ENCODE measurements around the gene CCND2.

Gene CCND2

DNA sequence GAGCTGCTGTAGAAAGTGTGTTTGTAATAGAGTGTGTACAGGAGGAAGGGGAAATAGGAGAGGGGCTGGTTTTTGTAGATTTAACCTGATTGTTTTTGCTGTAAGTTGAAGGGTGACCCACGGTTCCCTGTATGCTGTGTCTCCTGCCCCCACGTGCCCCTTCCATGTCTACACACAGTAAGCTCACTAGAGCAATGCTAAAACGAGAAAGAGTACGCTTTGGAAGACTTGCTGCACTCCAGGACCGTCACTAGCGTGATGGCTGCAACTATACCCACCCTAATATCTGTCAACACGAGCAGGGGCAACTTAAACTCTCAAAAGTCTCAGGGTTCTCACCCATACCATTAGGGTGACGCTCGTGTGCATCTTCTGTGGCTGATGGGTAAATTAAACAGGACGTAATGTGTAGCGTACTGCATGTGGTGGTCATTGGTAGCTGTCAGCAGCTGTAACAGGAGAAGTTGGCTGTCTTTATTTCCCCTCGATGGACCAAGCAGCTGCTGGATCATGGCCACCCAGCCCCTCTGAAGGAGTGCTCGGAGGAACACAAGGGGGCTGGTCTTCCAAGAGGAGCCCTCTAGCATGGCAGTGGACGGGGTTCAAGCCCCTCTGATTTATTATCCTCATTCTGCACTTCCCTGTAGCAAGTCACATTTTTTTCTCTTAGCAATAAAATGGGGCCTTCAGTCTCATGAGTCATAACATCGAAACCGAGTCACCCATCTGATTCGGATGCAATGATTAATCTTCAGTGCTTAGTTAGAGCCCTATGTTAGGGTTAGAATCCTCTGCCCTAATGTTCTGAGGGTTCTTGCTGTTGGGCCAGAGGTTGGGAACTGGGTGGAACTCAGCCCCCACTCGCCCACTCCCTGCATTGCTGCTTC lies 14.0 kb downstream of the CCND2 start:
- no peak for DNase-seq (ENCODE audit: low read depth)
- no peak overlapping the region for H3K4me3 ChIP-seq (ENCODE audit: low read depth, low read length)

DNA sequence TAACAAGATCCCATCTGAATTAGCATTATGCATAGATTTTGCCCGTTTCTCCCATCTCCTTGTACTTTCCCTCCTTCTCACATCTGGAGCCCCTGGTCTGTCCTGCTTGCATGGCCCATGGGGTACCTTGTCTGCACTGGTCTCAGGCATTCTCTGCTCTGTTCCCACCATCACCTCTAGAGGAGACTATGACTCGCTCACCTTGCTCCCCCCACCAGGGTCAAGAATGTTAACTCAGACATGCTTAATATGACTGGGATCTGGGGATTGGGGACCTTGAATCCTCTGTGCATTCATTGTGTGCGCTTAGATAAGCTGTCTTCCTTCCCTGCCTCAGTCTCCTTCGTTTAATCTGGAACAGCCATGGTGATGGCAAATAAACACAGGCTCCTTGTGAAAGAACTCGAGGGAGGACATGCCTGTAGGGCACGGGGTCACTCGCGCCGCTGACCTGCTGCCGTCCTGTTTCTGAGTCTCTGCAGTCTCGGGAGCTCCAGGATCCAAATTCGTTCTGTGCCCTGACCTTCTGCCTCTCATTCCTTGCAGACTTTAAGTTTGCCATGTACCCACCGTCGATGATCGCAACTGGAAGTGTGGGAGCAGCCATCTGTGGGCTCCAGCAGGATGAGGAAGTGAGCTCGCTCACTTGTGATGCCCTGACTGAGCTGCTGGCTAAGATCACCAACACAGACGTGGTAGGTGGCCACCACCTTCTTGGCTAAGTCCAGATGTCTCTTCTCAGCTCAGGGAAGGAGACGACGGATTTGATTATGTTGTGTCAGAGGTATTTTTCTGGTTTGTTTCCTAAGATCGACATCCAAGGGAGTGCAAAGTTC lies 15.0 kb downstream of the CCND2 start:
- no peak for TF ChIP-seq POLR2A (IDR thresholded peaks at IDR 0.05; ENCODE audit: extremely low read depth, insufficient read length)
- TF ChIP-seq MYC (IDR thresholded peaks at IDR 0.05; ENCODE audit: low read depth, low read length), result no peak
- TF ChIP-seq, protein P1, sequence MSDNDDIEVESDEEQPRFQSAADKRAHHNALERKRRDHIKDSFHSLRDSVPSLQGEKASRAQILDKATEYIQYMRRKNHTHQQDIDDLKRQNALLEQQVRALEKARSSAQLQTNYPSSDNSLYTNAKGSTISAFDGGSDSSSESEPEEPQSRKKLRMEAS (IDR thresholded peaks at IDR 0.05; ENCODE audit: low read depth, low read length), result no peak
- TF ChIP-seq, protein P2, sequence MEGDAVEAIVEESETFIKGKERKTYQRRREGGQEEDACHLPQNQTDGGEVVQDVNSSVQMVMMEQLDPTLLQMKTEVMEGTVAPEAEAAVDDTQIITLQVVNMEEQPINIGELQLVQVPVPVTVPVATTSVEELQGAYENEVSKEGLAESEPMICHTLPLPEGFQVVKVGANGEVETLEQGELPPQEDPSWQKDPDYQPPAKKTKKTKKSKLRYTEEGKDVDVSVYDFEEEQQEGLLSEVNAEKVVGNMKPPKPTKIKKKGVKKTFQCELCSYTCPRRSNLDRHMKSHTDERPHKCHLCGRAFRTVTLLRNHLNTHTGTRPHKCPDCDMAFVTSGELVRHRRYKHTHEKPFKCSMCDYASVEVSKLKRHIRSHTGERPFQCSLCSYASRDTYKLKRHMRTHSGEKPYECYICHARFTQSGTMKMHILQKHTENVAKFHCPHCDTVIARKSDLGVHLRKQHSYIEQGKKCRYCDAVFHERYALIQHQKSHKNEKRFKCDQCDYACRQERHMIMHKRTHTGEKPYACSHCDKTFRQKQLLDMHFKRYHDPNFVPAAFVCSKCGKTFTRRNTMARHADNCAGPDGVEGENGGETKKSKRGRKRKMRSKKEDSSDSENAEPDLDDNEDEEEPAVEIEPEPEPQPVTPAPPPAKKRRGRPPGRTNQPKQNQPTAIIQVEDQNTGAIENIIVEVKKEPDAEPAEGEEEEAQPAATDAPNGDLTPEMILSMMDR (IDR thresholded peaks at IDR 0.05; ENCODE audit: low read depth, low read length), result no peak
- H3K4me3 ChIP-seq (ENCODE audit: low read depth, low read length), result no peak overlapping the region
- DNase-seq (ENCODE audit: low read depth), result peak; percentile 37

More for the DNA sequence above, 14.0 kb downstream of the CCND2 start:
- TF ChIP-seq, protein P1 (IDR thresholded peaks at IDR 0.05; ENCODE audit: low read depth, low read length), result no peak
- TF ChIP-seq, protein P2 (IDR thresholded peaks at IDR 0.05; ENCODE audit: low read depth, low read length), result no peak
- no peak for TF ChIP-seq POLR2A (IDR thresholded peaks at IDR 0.05; ENCODE audit: extremely low read depth, insufficient read length)
- no peak for TF ChIP-seq MYC (IDR thresholded peaks at IDR 0.05; ENCODE audit: low read depth, low read length)

DNA sequence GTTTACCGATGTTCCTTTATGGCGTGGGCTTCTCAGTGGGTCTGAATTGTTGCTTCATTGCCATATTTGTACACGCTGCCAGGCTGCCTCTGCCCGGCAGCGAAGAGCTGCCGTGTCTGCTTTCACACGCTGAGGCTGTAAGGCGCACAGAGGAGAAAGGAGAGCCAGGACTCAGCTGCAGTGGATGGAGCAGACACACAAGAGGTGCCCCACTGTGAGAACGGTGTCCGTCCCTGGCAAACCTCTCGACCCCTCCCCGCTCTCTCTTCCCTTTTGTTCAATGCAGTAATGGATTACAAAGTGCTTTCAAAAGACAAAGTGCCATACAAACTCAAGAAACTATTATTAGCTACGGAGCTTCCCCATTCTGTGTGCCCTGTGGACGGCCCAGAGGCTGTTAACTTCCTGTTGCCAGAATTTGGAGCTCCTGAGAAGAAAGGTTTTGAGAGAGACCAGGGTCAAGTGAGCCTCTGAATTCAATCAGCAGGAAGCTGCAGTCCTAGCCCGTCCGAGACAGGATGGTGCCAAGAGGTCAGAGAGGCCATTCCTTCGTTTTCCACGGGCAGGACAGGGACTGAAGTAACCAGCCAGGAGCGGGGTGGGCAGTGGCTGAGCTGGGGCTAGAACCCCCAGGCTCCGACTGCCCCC lies 15.8 kb downstream of the CCND2 start:
- TF ChIP-seq MYC (IDR thresholded peaks at IDR 0.05; ENCODE audit: low read depth, low read length) (no peak), POLR2A (IDR thresholded peaks at IDR 0.05; ENCODE audit: extremely low read depth, insufficient read length) (peak; percentile 4)
- peak; percentile 61 for DNase-seq (ENCODE audit: low read depth)
- H3K4me3 ChIP-seq (ENCODE audit: low read depth, low read length), result no peak overlapping the region

DNA sequence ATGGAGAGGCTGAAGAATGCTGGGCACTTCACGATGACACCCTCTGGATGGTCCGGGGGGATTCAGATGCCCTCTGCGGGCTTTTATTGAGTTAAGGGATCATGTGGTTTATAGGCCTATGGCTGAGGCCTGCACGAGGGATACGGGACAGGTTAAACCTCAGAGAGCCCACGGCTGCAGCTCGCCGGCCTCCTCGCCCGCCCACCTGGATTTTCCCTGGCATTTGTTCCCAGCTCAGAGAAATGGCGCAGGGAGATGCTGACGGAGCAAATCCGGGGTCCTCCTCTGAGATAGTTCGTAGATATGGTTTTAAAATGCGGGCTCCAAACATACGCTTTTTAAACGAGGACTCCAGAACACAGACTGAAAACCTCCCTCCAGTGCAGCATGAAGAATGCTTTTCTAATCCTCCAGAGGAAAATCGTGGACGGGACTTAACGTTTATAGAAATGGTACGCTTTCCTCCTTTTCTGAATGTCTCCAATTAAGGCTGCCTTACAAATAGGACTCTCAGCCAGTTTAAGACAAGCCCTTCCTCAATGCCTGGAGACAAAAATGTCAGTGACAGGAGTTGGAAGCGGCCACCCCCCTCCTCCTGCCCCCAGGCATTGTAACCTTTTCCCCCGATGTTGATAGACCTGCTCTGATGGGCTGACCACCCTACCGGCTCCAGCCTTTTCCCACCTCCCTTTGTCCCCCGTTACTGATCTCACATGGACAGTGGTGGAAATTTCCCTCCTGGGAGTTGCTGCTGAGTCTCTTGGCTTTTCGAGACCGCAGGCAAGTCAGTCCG lies 16.6 kb downstream of the CCND2 start:
- TF ChIP-seq, protein P1 (IDR thresholded peaks at IDR 0.05; ENCODE audit: low read depth, low read length), result no peak
- TF ChIP-seq, protein P2 (IDR thresholded peaks at IDR 0.05; ENCODE audit: low read depth, low read length), result no peak
- TF ChIP-seq POLR2A (IDR thresholded peaks at IDR 0.05; ENCODE audit: extremely low read depth, insufficient read length), result no peak
- TF ChIP-seq MYC (IDR thresholded peaks at IDR 0.05; ENCODE audit: low read depth, low read length), result no peak
- DNase-seq (ENCODE audit: low read depth), result no peak
- H3K4me3 ChIP-seq (ENCODE audit: low read depth, low read length), result no peak overlapping the region

DNA sequence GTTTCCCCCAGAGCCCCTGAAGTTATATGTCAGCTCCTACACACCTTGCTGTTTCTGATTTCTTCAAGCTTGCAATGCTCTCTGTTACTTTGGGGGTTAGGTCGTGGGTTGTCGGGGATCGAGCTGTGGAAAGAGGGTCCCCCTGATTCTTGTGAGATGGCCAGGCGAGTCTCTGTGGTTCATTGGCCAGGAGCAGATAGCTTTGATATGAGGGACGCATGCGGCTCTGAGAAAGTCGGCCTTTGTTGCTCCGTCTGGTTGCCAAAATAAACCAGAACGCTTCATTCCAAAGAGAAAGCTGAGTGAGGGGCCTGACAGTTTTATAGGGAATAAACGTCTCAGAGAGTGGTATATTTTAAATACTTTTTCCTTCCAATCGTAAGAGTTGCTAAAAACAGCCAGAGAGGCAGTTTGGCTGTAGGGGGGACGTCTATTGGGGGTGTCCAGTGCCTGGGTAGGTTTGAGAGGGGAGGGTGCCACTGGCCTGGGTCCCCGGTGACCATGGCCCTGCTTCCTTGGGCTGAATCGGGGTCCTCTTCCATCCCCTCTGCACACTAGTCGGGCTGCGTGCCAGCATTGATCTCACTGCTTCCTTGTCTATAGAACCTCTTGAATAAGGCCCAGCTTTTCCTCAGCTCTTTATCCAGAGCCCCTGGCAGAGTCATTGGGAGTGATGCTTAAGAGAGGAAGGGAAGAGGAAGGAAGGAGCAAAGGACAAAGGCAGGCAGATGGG lies 18.9 kb downstream of the CCND2 start:
- no peak for DNase-seq (ENCODE audit: low read depth)
- TF ChIP-seq, protein P1 (IDR thresholded peaks at IDR 0.05; ENCODE audit: low read depth, low read length), result no peak
- TF ChIP-seq POLR2A (IDR thresholded peaks at IDR 0.05; ENCODE audit: extremely low read depth, insufficient read length), result no peak
- TF ChIP-seq, protein P2 (IDR thresholded peaks at IDR 0.05; ENCODE audit: low read depth, low read length), result no peak
- no peak for TF ChIP-seq MYC (IDR thresholded peaks at IDR 0.05; ENCODE audit: low read depth, low read length)
- no peak overlapping the region for H3K4me3 ChIP-seq (ENCODE audit: low read depth, low read length)
